T-cell (primary cell): Measurements from ENCODE around the gene NCLN. TPM values are rescaled to one million over a fixed set of nuclear protein-coding genes. Genes with fewer than 3 reads are reported as not detected.

Source experiments
- ATAC-seq, 4 experiments: fragments of 200-7000 bp in 3 of 4; fragments of 150-1000 bp in 1 of 4; cut with Tn5 transposase; replicated peaks in 1 of 4; 1 replicate in 3 of 4; 2 replicates in 1 of 4; pipeline ENCODE4 v1.10.0; 2021; ENCODE audit warnings: moderate library complexity in 3 of 4, mild to moderate bottlenecking in 2 of 4, moderate number of reproducible peaks in 1 of 4
- CTCF ChIA-PET, 2 donors: fragments of 300-600 bp; sonication (Branson Sonifier 250); formaldehyde crosslinking; loops; one replicate each; lab custom pipeline; 2022; ENCODE audit warnings: antibody characterized with exemption in 2 of 2; lab: Charles Lee
- POLR2A ChIA-PET, 2 donors: fragments of 300-600 bp; sonication (Branson Sonifier 250); formaldehyde crosslinking; loops; one replicate each; lab custom pipeline; 2022; ENCODE audit warnings: antibody characterized with exemption in 2 of 2; lab: Charles Lee
- DNase-seq, 35 experiments: peaks; one replicate each; pipeline versions ENCODE4 v3.0.0 to v3.0.0-alpha.2; 2013 to 2023
- H3K27ac ChIP-seq: one replicate; pipeline ENCODE4 v1.5.1; 2013; ENCODE audit warnings: low read length
- H3K27me3 ChIP-seq, 2 experiments: replicated peaks in 1 of 2; 1 replicate in 1 of 2; 2 replicates in 1 of 2; pipeline versions ENCODE4 v1.6.1 to v1.7.0; 2013; ENCODE audit warnings: low read length in 1 of 2, mixed read lengths in 1 of 2; ENCODE audit not compliant: control insufficient read depth in 2 of 2, insufficient read depth in 2 of 2; ENCODE audit errors: extremely low read depth in 1 of 2
- H3K36me3 ChIP-seq, 2 donors: 1 replicate in 1 of 2; 2 replicates in 1 of 2; pipeline versions ENCODE4 v1.6.1 to v1.7.0; 2013; ENCODE audit warnings: low read length in 1 of 2; ENCODE audit not compliant: control insufficient read depth in 2 of 2, insufficient read depth in 1 of 2; ENCODE audit errors: extremely low read depth in 1 of 2
- H3K4me1 ChIP-seq, 2 experiments: 1 replicate in 1 of 2; 2 replicates in 1 of 2; pipeline versions ENCODE4 v1.6.1 to v1.7.0; 2013; ENCODE audit warnings: low read length in 2 of 2, mixed read lengths in 1 of 2; ENCODE audit not compliant: insufficient read depth in 2 of 2, control insufficient read depth in 1 of 2; ENCODE audit errors: extremely low read depth in 1 of 2
- H3K4me3 ChIP-seq, 2 donors: 1 replicate in 1 of 2; 2 replicates in 1 of 2; pipeline versions ENCODE4 v1.5.1 to v1.7.0; 2013; ENCODE audit warnings: mild to moderate bottlenecking in 2 of 2, low read length in 1 of 2, moderate library complexity in 1 of 2; ENCODE audit not compliant: control insufficient read depth in 1 of 2; ENCODE audit errors: extremely low read depth in 1 of 2
- H3K9me3 ChIP-seq: 2 replicates; pipeline ENCODE4 v1.7.0; 2013
- H3K27ac Mint-ChIP-seq, 2 donors: one replicate each; pipeline ENCODE4 v1.8.0; 2020 to 2021; ENCODE audit warnings: mild to moderate bottlenecking in 2 of 2, mixed read lengths in 2 of 2
- H3K27me3 Mint-ChIP-seq, 2 donors: one replicate each; pipeline ENCODE4 v1.8.0; 2021 to 2022; ENCODE audit warnings: mixed read lengths in 2 of 2
- H3K36me3 Mint-ChIP-seq: one replicate; pipeline ENCODE4 v1.8.0; 2021; ENCODE audit warnings: mixed read lengths
- H3K4me1 Mint-ChIP-seq, 3 donors: one replicate each; pipeline ENCODE4 v1.8.0; 2020 to 2022; ENCODE audit warnings: mixed read lengths in 3 of 3, mild to moderate bottlenecking in 1 of 3
- H3K4me3 Mint-ChIP-seq, 3 donors: one replicate each; pipeline ENCODE4 v1.8.0; 2020 to 2022; ENCODE audit warnings: mild to moderate bottlenecking in 3 of 3, mixed read lengths in 3 of 3, moderate library complexity in 3 of 3
- H3K9me3 Mint-ChIP-seq, 3 donors: one replicate each; pipeline ENCODE4 v1.8.0; 2020 to 2022; ENCODE audit warnings: mixed read lengths in 3 of 3
- WGBS: methylation state at CpG from one replicate; pipeline ENCODE4 v1.1.5; 2013; ENCODE audit warnings: missing lambda C conversion rate; ENCODE audit not compliant: insufficient coverage; 5-methylcytosine and 5-hydroxymethylcytosine counted together
- total RNA-seq, 35 experiments: library from RNA in 6 of 35; stranded (reverse) in 6 of 35; fragments of 120-200 nt in 1 of 35; gene quantifications; one replicate each; pipeline versions ENCODE4 v1.2.1 to v1.2.4 and lab custom pipeline; 2013 to 2026

The NCLN gene
- total RNA-seq, 5 donors from 2014 or later (not counting 1 experiment from before 2014, with no cell fraction given) = 47.2 to 69.5 (median 61.0) TPM

DNA sequence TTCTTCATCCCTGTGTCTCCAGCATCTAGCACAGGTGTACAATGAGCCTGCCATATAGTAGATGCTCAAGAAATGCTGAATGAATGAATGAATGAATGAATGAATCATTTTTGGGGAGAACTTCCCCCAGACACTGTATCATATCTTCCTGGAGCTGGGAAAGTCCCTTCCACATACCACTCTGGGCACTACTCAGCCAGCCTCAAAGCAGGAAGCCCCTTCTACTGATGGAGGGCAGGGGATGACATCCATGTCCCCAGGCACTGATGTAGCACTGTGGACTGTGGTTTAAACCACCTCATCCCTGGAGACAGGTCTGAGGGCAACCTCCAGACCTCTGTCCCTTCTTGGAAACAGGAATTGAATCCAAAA is 45.1 kb upstream of the NCLN start:
- H3K36me3 Mint-ChIP-seq = peaks cover 6% of the 10 kb centered on the region
- peaks cover 0 to 10% of the 10 kb centered on the region in 2 experiments for H3K27me3 ChIP-seq
- no peaks in the 10 kb centered on the region for H3K36me3 ChIP-seq
- H3K4me3 Mint-ChIP-seq = no peak overlapping the region
- H3K27ac Mint-ChIP-seq = peak overlapping the region in 1 of 2 donors; percentile 61
- H3K4me1 ChIP-seq = peaks cover 3 to 35% of the 10 kb centered on the region in 2 experiments
- ATAC-seq (peak in 1 of 4 experiments; percentile 36), DNase-seq (no peak)
- POLR2A ChIA-PET = no interaction called here
- CTCF ChIA-PET = interaction anchor here (0.6 to 1.2 kb wide), 3 partner anchors 14 to 416 kb away, joined by 4 to 5 read pairs (median 4); no protein-coding TSS in a partner anchor
- H3K27ac ChIP-seq = peak overlapping the region; percentile 4
- peaks cover 0 to 6% (median 3%) of the 10 kb centered on the region in 3 donors for H3K9me3 Mint-ChIP-seq
- peaks cover 3 to 4% of the 10 kb centered on the region in 2 donors for H3K27me3 Mint-ChIP-seq
- no peak overlapping the region for H3K4me3 ChIP-seq
- no peaks in the 10 kb centered on the region for H3K9me3 ChIP-seq
- peaks cover 22 to 39% (median 27%) of the 10 kb centered on the region in 3 donors for H3K4me1 Mint-ChIP-seq

GRCh38 chr19:3142292-3142670 is 43.4 kb upstream of the NCLN start:
- H3K27me3 ChIP-seq = no peaks in the 10 kb centered on the region
- H3K4me1 Mint-ChIP-seq = peaks cover 24 to 37% (median 24%) of the 10 kb centered on the region in 3 donors
- H3K27me3 Mint-ChIP-seq = no peaks in the 10 kb centered on the region
- no peak overlapping the region for H3K4me3 ChIP-seq
- peaks cover 6% of the 10 kb centered on the region for H3K36me3 Mint-ChIP-seq
- ChIA-PET POLR2A (no interaction called here), CTCF (no interaction called here)
- no peaks in the 10 kb centered on the region for H3K36me3 ChIP-seq
- peaks cover 0 to 6% (median 3%) of the 10 kb centered on the region in 3 donors for H3K9me3 Mint-ChIP-seq
- DNase-seq = no peak
- H3K9me3 ChIP-seq = no peaks in the 10 kb centered on the region
- H3K27ac Mint-ChIP-seq = peak overlapping the region; percentile 79 to 83
- no CpG with 5 or more reads among the region's 6 CpGs for WGBS
- peak overlapping the region; percentile 47 for H3K27ac ChIP-seq
- H3K4me1 ChIP-seq = peaks cover 0 to 25% of the 10 kb centered on the region in 2 experiments
- H3K4me3 Mint-ChIP-seq = peak overlapping the region in 1 of 3 donors; percentile 9
- peak in 2 of 4 experiments; percentile 13 to 36 for ATAC-seq

DNA sequence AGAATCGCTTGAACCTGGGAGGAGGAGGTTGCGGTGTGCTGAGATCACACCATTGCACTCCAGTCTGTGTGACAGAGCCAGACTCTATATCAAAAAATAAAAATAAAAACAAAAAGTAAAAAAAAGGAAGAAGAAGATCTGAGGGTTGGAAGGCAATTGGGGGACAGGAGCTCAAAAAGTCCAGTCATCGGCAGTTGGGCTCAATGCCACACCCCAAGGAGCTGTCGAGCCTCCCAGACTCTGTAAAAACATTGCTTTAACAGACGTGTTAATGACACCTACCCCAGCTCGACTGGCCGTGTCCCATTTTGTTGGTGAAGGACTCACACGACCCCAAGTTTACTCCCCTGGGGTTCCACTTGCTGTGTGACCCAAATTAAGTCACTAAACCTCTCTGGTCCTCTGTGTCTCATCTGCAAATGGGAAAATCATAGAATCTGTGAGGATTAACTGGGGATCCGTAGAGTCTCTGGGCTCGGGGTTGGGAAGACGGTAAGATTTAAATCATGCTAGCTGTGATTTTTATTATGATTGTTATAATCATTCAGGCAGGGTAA is 42.9 kb upstream of the NCLN start:
- H3K27ac Mint-ChIP-seq = peak overlapping the region in 1 of 2 donors; percentile 83
- POLR2A ChIA-PET = no interaction called here
- H3K9me3 ChIP-seq = no peaks in the 10 kb centered on the region

DNA sequence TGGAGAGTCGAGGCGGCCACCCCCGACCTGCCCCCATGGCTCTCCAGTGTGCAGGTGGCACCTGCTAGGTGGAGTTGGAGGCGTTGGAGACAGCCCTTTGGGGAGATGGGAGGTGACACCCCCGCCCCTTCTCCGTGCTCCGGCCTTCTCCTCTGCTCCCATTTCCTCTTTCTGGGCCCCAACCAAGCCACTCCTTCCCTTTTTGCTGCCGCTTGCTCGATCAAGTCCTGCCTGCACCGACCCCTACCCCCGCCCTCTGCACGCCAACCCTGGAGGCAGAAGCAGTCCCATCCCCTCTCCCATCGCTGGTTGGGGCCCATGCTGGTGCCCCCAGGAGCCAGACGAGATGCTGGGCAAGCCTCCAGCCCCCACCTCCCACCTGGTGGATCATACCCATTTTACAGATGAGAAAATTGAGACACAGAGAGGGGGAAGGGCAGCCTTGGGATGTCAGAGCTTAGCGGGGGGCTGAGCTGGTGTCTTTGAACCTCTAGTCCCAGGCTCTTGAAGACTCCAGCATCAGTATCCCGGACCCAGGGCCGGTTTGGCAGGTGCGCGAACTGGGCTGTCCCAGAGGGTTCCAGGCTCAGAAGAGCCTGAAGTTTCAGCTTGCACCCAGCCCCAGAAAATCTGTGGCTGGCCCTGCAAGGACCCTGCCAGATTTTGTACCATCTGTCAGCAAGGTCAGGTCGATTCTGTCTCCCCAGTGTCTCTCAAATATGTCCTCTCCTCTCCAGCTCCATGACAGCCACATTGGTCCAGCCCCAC is 39.6 kb upstream of the NCLN start:
- peaks cover 14 to 27% (median 15%) of the 10 kb centered on the region in 3 donors for H3K4me1 Mint-ChIP-seq
- H3K27ac ChIP-seq = no peak overlapping the region
- POLR2A ChIA-PET = no interaction called here
- CTCF ChIA-PET = interaction anchor here in 1 of 2 donors (1.7 to 2.1 kb wide), 2 partner anchors 13 to 17 kb away, joined by 4 to 6 read pairs; no protein-coding TSS in a partner anchor
- peaks cover 0 to 17% of the 10 kb centered on the region in 2 experiments for H3K4me1 ChIP-seq
- no peak overlapping the region for H3K4me3 Mint-ChIP-seq
- no peaks in the 10 kb centered on the region for H3K27me3 ChIP-seq
- H3K27ac Mint-ChIP-seq = no peak overlapping the region
- no peaks in the 10 kb centered on the region for H3K27me3 Mint-ChIP-seq
- ATAC-seq (no peak), DNase-seq (peak in 1 of 35 experiments; percentile 35)
- WGBS = 78% methylated on average over 14 of the region's 20 CpGs
- H3K4me3 ChIP-seq = no peak overlapping the region
- no peaks in the 10 kb centered on the region for H3K9me3 ChIP-seq
- no peaks in the 10 kb centered on the region for H3K36me3 ChIP-seq
- H3K9me3 Mint-ChIP-seq = no peaks in the 10 kb centered on the region
- H3K36me3 Mint-ChIP-seq = no peaks in the 10 kb centered on the region

More for the DNA sequence above, 42.9 kb upstream of the NCLN start:
- Histone ChIP-seq H3K27ac (no peak overlapping the region), H3K27me3 (no peaks in the 10 kb centered on the region), H3K4me1 (peaks cover 0 to 25% of the 10 kb centered on the region in 2 experiments), H3K4me3 (no peak overlapping the region), H3K36me3 (no peaks in the 10 kb centered on the region)
- 74% methylated on average over 7 of the region's 11 CpGs for WGBS
- Mint-ChIP-seq H3K36me3 (peaks cover 6% of the 10 kb centered on the region), H3K27me3 (no peaks in the 10 kb centered on the region), H3K9me3 (peaks cover 0 to 6% (median 3%) of the 10 kb centered on the region in 3 donors), H3K4me1 (peaks cover 24 to 36% (median 24%) of the 10 kb centered on the region in 3 donors), H3K4me3 (no peak overlapping the region)
- ATAC-seq (no peak), DNase-seq (no peak)
- CTCF ChIA-PET = no interaction called here

- H3K27me3 ChIP-seq = no peaks in the 10 kb centered on the region
- no peaks in the 10 kb centered on the region for H3K36me3 ChIP-seq
- H3K9me3 ChIP-seq = no peaks in the 10 kb centered on the region
- CTCF ChIA-PET = interaction anchor here (0.7 to 2.1 kb wide), 3 partner anchors 9 to 17 kb away, joined by 4 to 6 read pairs (median 5); no protein-coding TSS in a partner anchor
- WGBS = 60% methylated on average over 5 of the region's 5 CpGs
- H3K4me3 ChIP-seq = no peak overlapping the region
- H3K4me3 Mint-ChIP-seq = no peak overlapping the region
- H3K27me3 Mint-ChIP-seq = no peaks in the 10 kb centered on the region
- H3K27ac ChIP-seq = no peak overlapping the region
- no peaks in the 10 kb centered on the region for H3K36me3 Mint-ChIP-seq
- no peak overlapping the region for H3K27ac Mint-ChIP-seq
- H3K4me1 Mint-ChIP-seq = peaks cover 11 to 22% (median 14%) of the 10 kb centered on the region in 3 donors
- POLR2A ChIA-PET = no interaction called here
- H3K9me3 Mint-ChIP-seq = no peaks in the 10 kb centered on the region
- peak; percentile 66 to 78 (median 72) for ATAC-seq
- DNase-seq = peak in 34 of 35 experiments; percentile 29 to 75 (median 56)
- peaks cover 0 to 11% of the 10 kb centered on the region in 2 experiments for H3K4me1 ChIP-seq
Measured at GRCh38 chr19:3146677-3147100, 39.0 kb upstream of the NCLN start.

DNA sequence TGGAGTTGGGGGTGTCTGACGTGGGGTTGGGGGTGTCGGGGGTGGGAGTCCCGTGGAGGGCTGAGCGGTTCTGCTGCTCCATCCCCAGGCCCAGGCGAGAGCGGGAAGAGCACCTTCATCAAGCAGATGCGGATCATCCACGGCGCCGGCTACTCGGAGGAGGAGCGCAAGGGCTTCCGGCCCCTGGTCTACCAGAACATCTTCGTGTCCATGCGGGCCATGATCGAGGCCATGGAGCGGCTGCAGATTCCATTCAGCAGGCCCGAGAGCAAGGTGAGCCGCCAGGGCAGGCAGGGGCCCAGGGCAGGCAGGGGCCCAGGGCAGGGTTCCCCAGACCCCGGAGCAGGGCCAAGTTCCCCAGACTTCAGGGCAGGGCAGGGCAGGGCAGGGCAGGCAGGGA is 37.2 kb upstream of the NCLN start:
- H3K4me3 Mint-ChIP-seq = no peak overlapping the region
- H3K4me1 Mint-ChIP-seq = peaks cover 4 to 8% (median 7%) of the 10 kb centered on the region in 3 donors
- no peaks in the 10 kb centered on the region for H3K36me3 ChIP-seq
- H3K4me3 ChIP-seq = no peak overlapping the region
- no peaks in the 10 kb centered on the region for H3K9me3 Mint-ChIP-seq
- DNase-seq (no peak), ATAC-seq (no peak)
- no peaks in the 10 kb centered on the region for H3K27me3 ChIP-seq
- peaks cover 0 to 5% of the 10 kb centered on the region in 2 experiments for H3K4me1 ChIP-seq
- H3K36me3 Mint-ChIP-seq = no peaks in the 10 kb centered on the region
- WGBS = 98% methylated on average over 20 of the region's 20 CpGs
- POLR2A ChIA-PET = no interaction called here
- H3K27ac Mint-ChIP-seq = no peak overlapping the region
- no peaks in the 10 kb centered on the region for H3K9me3 ChIP-seq
- H3K27me3 Mint-ChIP-seq = no peaks in the 10 kb centered on the region
- no peak overlapping the region for H3K27ac ChIP-seq
- CTCF ChIA-PET = no interaction called here
